ENCODE measurements around the gene NEK11.

NEK11 gene

DNA sequence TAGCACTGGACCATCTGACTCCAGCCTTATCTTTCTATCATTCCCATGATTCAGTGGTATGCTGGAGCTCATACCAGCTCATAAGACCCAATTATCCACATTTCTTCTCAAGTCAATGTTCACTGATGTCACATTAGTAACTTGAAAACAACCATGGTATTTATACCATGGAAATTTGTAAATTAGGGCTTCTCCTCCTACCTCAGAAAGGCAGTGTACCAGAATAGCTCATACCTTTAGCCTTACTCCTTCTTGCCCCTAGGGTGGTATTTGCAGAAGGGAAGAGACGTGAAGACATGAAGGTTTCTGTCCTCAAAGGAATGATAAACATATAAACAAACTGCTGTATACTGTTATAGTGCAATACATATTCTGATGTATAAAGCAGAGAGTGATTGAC is 114.2 kb downstream of the NEK11 start:
- no peak for DNase-seq (ENCODE audit: low spot score)

DNA sequence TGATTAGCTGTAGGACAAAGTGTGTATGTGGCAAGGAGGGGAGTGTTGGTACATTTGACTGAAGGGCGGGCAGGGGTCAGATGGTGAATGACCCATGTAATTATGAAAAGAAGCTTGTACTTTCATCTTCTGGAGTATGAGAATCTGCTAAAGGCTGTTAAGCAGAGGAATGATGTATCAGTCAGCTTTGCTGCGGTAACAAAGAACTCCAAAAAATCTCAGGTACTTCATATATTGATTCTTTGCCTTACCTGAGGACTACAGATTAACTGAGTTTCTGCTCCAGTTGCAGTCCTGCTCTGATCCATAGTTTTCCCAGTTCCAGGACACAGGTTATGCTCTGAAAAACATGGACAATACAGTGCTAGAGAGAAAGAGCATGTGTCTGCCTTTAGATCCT is 115.1 kb downstream of the NEK11 start:
- no peak for DNase-seq (ENCODE audit: low spot score)

DNA sequence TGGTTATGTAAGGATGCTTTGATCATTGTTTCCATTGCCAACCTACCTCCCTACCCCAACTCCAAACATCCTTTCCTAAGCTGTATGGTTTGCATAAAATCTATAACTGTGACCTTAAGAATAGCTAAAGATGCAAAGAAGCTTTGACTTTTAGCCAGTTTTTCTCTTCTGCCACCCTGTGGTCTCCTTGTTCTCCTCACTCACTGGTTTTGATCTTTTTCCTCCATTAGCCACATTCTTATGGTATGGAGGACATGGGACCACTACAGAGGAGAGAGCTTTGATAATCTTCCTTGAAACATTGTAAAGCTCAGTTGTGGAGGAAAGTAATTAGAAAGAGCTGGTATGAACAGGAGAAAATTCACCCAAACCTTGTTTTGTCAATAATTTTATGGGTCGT is 115.9 kb downstream of the NEK11 start:
- no peak for DNase-seq (ENCODE audit: low spot score)

DNA sequence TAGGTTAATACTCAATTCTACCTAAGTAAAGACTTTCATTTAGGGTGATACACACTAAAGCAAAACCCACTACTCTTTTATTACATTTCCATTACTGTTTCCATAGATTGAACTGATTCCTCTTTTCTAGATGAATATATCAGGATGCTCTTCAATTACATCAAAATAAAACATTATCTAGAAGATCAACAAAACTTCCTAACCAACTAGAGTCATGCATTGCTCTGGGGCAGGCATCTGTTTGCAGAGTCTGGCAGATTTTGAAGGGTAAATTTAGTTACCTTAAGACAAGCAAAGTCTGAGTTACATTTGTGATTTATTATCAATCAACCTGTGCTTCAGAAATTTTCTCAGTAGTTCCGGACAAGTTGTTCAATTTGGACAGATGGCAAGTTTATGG is 117.1 kb downstream of the NEK11 start:
- no peak for DNase-seq (ENCODE audit: low spot score)

DNA sequence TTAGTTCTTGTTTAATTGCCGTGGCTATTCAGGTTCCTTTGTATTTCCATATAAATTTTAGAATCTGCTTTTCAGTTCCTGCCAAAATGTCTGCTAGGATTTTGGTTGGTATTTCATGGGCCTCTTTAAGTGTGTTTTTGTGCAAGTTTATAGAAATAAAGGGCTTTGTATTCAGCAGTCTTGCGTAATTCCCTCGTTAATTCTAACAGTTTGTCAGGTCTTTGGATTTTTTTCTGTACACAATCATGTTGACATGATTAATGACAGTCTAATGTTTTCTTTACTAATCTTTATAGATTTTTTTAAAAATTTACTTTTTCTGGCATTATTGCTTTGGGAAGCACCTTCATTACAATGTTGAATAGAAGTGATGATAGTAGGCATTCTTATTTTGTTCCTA is 120.9 kb downstream of the NEK11 start:
- no peak for DNase-seq (ENCODE audit: low spot score)

DNA sequence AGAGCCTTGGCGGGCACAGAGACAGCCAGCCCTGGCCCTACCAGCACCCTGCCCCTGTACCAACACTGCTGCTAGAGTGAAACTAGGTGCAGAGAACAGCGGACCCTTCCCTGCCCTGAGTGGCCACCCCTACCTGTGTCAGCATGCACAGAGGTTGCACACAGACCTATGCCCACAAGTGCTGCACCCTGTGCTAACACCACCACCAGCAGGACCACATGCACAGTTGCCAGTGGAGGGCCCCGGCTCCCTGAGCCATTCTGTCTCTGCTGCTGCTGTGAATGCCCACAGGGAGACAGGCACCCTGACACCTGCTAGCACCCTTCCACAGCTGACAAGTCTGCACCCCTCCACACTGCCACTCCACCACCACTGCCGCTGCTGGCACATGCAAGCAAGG is 131.8 kb downstream of the NEK11 start:
- no peak for DNase-seq (ENCODE audit: low spot score)

DNA sequence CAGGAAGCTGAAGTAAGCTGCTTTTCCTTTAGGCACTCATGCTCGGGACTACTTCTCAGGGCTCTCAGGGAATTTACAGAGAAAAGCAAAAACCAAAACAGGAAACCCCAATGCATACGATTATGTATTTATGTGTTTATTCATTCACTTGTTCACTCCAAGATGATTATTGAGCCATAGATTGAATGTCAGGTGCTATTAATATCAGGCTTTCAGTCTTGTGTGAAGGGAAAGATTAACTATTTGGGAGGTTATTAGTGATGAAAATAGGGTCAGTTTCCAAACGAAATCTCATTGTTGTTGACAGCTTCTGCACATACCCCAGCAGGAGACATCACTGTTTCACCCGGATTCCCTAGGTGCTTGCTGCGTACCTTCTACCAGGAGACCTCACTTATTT is 135.8 kb downstream of the NEK11 start:
- DNase-seq (ENCODE audit: low spot score) = no peak

DNA sequence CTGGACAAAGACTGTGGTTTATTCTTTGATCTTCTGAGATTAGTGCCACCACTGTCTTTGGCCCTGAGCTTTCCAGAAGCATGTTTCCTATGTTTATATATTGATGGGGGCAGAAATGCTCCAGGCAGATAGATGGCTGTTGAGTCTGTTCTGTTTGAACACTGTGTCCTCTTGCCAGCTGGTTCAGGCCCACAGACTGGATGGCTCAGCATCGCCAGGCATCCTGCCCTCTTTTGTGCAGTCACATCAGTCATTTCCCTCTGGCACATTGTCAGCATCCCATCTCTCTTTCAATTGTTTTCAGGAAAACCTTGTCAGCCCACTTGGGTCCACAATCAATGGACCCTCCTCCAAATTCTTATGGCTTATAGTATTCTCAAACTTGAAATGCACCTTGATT is 141.2 kb downstream of the NEK11 start:
- DNase-seq (ENCODE audit: low spot score) = no peak

DNA sequence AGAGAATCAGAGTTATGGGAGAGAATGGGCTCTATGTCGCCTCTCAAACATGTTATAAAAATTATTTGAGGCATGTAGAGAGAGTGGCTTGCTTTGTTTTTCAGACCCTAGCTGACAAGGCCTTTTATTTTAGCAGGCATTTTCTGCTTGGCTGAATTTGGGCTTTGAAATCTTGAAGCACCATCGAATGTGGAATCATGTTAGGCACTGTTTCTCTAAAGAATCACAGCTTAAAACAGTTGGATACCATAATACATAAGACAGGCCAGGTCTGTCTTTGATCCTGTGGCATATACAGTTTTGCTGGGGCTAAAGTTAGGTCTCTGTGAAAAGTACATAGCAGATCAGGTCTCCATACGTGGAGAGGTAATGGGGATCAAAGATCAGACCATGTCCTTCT is 142.7 kb downstream of the NEK11 start:
- DNase-seq (ENCODE audit: low spot score) = no peak

DNA sequence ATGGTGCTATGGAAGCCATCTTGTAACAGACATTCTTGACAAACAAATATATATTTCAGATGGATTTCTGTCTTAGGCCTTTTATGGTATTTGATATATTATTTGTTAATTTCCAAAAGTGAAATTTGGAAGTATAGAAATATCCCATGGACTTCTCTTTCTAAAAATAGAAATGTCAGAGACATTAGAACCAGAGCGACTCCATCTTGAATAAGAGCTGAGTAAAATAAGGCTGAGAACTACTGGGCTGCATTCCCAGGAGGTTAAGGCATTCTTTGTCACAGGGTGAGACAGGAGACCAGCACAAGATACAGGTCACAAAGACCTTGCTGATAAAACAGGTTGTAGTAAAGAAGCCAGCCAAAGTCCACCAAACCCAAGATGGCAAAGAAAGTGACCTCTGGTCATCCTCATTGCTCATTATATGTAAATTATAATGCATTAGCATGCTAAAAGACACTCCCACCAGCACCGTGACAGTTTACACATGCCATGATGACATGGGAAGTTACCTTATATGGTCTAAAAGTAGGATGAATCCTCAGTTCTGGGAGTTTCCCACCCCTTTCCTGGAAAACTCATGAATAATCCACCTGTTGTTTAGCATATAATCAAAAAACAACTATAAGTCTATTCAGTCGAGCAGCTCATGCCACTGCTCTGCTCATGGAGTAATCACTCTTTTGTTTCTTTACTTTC is 146.0 kb downstream of the NEK11 start:
- no peak for DNase-seq (ENCODE audit: low spot score)

DNA sequence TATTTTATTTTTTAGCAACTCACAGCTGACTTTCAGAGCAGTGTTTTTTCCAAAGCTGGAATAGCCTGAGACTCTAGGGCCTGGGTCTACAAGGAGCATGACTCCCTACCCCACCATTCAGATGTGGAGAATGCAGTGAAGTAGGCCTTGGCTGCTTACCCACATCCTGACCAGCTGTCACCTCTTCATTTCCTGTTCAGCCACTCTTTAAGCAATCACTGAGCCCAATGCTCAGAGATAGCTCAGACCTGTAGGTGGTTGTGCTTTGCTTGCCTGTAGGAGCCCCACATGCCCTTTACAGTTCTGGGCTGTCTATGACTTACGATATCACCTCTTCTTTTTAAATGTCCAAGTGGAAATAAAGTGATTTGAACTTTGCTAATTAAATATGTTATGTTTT is 148.1 kb downstream of the NEK11 start:
- DNase-seq (ENCODE audit: low spot score) = no peak

DNA sequence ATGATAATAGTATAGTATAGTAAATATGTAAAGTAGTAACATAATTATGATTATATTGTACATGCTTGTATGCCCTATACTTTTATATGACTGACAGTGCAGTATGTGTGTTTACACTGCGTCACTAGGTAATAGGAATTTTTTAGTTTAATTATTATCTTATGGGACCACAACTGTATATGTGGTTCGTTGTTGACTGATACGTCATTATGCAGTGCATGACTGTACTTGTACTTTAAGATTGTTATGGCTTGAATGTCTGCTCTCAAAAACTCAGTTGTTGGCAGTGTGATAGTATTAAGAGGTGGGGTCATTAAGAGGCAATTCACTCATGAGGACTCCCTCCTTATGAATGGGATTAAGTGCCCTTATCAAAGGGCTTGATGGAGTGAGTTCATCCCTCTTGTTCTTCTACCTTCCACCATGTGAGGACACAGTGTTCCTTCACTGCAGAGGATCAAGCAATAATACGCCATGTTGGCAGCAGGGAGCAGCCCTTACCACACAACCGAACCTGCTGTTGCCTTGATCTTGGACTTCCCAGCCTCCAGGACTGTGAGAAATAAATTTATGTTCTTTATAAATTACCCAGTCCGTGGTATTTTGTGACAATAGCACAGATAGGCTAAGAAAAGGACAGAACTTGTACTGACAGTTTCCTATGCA is 152.2 kb downstream of the NEK11 start:
- no peak for DNase-seq (ENCODE audit: low spot score)

DNA sequence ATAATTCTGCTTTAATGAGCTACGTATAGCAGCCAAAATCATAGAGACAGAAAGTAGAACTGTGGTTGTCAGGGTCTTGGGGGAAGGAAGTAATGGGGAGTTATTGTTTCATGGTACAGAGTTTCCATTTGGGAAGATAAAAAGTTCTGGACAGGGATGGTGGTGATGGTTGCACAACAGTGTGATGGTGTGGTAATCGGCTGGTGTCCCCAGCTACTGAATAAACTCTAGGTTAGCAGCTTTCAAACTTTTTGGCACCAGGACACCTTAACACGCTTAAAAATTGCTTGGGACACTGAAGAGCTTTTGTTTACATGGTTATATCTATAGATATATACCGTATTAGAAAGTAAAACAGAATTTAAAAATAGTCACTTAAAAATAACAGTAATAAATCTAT is 166.0 kb downstream of the NEK11 start:
- DNase-seq (ENCODE audit: low spot score) = no peak

DNA sequence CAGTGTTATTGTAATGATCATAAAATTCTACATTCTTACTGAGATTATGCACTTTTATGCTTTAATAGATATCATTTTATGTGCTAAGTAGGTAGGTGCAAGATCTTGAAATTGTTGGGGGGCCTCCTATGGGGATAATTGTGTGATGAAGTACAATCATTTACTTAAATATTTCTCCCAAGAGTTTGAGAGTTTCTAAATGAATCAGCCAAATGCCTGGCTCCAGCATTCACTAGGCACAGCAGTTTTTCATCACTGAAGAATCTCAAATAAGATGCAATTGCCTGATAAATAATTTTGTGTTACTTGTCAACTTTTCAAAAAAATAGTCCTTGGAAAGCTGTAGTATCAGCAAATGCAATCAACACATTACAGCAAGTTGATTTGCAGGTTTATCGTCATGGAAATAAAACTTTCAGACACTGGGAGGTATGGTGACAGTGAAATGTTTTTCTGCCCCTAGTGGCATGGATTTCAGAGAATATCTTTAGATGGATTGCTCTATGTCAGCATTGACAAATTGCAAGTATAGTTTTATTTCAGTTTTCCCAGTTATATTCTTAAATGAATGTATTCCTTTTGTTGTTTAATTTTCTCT is 167.1 kb downstream of the NEK11 start:
- no peak for DNase-seq (ENCODE audit: low spot score)

DNA sequence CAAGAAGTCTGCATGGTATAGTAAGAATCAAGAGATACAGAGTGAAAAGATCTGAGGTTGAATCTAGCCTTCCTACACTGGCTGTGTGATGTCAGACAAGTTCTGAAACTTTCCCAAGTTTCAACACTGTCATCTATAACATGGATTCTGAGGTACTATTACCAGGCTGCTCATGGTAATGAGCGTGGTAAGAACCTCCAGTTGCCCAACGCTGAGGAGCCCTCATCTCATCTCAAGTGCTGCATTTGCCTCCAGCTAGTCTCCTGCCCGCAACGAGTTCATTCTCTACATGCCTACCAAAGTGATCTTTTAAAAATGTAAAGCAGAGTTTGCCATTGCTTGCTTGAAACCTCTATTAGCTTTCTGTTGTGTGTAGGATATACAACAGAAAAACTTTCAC is 168.1 kb downstream of the NEK11 start:
- DNase-seq (ENCODE audit: low spot score) = no peak

DNA sequence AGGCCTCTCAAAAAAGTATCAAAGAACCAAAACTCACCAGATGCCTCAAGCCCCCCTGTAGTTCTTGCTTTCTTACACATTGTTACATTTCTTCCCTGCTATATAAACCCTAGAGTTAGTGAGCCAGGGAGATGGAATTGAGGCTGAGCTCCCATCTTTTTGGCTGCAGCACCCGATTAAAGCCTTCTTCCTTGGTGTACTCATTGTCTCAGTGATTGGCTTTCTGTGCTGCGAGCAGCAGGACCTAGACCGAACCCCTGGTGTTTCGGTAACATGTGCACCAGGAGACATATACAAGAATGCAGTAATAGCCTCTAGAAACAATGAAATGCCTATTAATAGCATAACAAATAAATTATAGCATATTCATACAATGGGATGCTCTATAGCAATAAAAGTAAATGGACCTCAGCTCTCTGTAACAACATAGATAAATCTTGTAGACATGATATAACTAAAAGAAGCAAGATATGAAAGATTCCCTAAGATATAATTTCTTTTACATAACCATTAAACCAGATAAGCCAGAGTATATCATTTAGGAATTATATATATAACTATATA is 174.0 kb downstream of the NEK11 start:
- DNase-seq (ENCODE audit: low spot score) = no peak

DNA sequence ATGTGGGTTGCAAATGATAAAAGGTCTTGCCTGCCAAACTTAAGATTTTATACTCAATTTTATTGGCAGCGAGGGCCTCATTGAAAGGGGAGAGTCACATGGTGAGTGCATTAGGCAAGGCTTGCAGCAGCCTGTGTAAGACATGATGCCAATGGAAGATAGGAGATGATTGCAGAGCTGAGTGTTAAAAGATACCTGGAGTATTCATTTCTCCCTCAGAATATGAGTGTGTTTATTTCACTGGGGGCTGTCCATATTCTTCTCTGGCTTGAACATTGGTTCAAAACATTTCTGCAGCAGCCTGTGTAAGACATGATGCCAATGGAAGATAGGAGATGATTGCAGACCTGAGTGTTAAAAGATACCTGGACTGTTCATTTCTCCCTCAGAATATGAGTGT is 189.7 kb downstream of the NEK11 start:
- DNase-seq (ENCODE audit: low spot score) = no peak

DNA sequence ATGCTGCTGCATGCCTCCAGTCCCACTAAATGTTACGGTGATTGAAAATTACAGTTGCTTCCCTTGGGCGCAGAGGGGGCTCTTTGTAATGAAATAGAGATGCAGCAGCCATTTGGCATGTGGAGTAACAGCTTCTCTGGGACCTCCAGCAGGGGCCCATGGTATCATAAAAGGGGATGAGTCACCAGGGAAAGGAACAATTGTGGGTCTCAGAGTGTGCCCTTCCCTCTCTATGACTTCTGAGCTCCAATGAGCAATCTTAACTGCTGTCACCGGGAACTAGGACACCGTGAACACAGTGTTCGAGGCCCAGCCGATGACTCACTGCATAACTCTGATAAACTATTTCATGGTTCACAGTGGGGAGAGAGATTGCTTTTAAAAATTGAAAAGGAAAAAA is 190.1 kb downstream of the NEK11 start:
- DNase-seq (ENCODE audit: low spot score) = peak; percentile 26

DNA sequence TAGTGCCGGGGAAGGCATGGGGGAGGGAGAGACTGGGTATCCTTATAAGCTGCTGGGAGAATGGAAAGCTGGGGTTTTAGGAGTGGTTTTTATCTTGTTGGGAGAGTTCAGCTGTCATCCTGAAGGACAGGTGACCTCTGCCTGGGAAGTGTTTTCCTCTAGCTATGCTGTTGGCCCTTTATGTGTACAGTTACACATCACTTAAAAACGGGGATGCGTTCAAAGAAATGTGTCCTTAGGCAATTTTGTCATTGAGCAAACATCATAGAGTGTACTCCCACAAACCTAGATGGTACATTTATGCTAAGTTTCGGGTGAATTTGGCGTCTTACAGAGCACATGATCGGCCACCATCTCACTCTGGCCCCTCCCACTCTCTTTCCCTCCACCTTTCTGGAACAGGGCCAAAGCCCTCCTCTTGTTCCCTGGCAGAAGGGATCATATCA is 190.6 kb downstream of the NEK11 start:
- no peak for DNase-seq (ENCODE audit: low spot score)

DNA sequence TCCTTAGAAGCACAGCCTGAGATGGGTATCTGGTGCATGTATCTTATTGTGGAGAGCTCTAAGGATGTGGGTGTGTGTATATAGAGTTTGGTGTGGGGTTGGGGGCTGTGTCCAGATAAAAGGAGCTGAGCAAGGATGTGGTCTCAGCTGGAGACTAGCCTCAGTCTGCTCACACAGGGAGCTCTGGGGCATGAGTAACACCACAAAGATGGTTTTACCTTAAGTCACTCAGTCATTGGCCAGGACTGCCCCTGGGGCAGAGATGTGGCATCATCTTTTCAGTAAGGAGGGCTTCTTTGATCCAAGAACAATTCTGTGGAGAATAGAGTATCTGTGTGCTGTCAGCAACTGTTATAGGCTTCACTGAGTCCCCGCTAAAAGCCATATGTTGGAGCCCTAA is 191.5 kb downstream of the NEK11 start:
- no peak for DNase-seq (ENCODE audit: low spot score)

DNA sequence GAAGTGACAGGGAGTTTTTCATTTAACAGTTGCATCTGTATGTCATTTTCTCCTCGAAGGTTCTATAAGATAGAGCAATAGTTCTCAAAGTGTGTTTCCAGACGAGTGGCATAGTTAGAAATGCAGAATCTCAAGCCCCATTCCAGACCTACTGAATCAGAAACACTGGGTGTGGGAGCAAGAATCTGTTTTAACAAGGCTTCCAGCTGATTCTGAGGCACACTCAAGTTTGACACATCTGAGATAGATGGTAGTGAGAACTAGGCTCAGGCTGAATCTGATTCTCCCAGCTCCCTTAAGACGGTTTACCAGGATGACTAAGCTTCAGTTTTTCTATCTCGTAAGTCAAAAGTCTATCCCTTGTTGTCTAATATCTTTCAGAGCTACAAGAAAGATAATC is 195.1 kb downstream of the NEK11 start:
- peak; percentile 5 for DNase-seq (ENCODE audit: low spot score)

DNA sequence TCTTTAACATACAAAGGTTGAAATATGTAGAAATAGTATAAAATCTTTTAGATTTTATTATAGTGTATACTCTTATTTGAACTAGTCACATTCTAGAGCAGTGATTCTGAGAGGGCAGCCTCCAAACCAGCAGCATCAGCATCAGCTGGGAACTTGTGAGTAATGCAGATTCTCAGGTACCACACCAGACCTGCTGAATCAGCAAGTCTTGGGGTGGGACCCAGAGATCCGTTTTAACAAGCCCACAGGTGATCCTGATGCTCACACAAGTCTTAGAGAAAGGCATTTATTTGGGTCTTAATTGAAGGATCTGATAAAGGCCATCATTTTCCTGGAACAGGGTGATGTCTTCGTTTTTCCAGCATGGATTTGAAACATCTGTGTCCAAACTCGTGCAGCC is 195.9 kb downstream of the NEK11 start:
- no peak for DNase-seq (ENCODE audit: low spot score)
